Transverse colon (tissue), 4 donors: Measurements from ENCODE around the gene MOB3B. TPM values are rescaled to one million over a fixed set of nuclear protein-coding genes. Genes with fewer than 3 reads are reported as not detected.

Experiments used
- DNase-seq: peaks from one replicate; pipeline ENCODE4 v3.0.0-alpha.2; 2019
- H3K27ac ChIP-seq, 4 donors: fragments of 200-600 bp; sonication (generic); 2 replicates each; pipeline ENCODE4 v1.5.1; 2016 to 2018; ENCODE audit warnings: inconsistent platforms in 4 of 4
- H3K27me3 ChIP-seq: fragments of 200-600 bp; sonication (generic); 2 replicates; pipeline ENCODE4 v1.5.1; 2017; ENCODE audit warnings: inconsistent platforms
- H3K36me3 ChIP-seq, 4 donors: fragments of 200-600 bp; sonication (generic); 2 replicates each; pipeline ENCODE4 v1.5.1; 2017 to 2019; ENCODE audit warnings: inconsistent platforms in 4 of 4
- H3K4me1 ChIP-seq, 4 donors: fragments of 200-600 bp; sonication (generic); 2 replicates each; pipeline ENCODE4 v1.5.1; 2017 to 2020; ENCODE audit warnings: inconsistent platforms in 4 of 4
- H3K4me3 ChIP-seq, 4 donors: fragments of 200-600 bp; sonication (generic); 1 replicate in 1 of 4; 2 replicates in 3 of 4; pipeline versions ENCODE4 v1.5.1 to v1.6.1; 2017 to 2019; ENCODE audit warnings: inconsistent platforms in 4 of 4
- H3K9me3 ChIP-seq, 2 donors: fragments of 200-600 bp; sonication (generic); 2 replicates each; pipeline ENCODE4 v1.5.1; 2017 to 2019; ENCODE audit warnings: inconsistent platforms in 2 of 2
- EP300 ChIP-seq: sonication (generic); formaldehyde crosslinking; IDR thresholded peaks from one replicate; pipeline ENCODE4 v1.6.1; 2017; ENCODE audit warnings: antibody characterized with exemption, low read depth
- POLR2A ChIP-seq: fragments of 450-650 bp; IDR thresholded peaks from one replicate; pipeline ENCODE4 v1.6.1; 2016; ENCODE audit warnings: antibody characterized with exemption, mild to moderate bottlenecking, moderate library complexity
- POLR2AphosphoS5 ChIP-seq, 3 donors: sonication (generic); formaldehyde crosslinking; IDR thresholded peaks; one replicate each; pipeline ENCODE4 v1.6.1; 2016; ENCODE audit warnings: antibody characterized with exemption in 3 of 3
- WGBS, 2 donors: methylation state at CpG; one replicate each; pipeline ENCODE4 v1.1.5; 2018; ENCODE audit warnings: low coverage in 1 of 2; 5-methylcytosine and 5-hydroxymethylcytosine counted together
- in situ Hi-C, 4 donors: fragments of 200-750 bp; cut with MboI; loops; one replicate each; pipeline versions ENCODE4 v1.15.0 to v1.15.1; 2017; ENCODE audit warnings: low sequenced_read_pairs in 3 of 4, low pct_ligation_motif_present in 1 of 4, low pct_unique_long_range_greater_than_20kb in 1 of 4
- intact Hi-C: fragments of 100-400 bp; cut with DNase I; formaldehyde crosslinking; loops from one replicate; pipeline ENCODE4 v1.15.1; 2023; ENCODE audit warnings: low total_unique reads
- total RNA-seq, 4 donors: library from RNA; depleted of rRNA; stranded (reverse); fragments of >200 nt; gene quantifications; one replicate each; pipeline ENCODE4 v1.1.0, GENCODE V29; 2016
- TF ChIP-seq, protein P1 (sequence below), 5 experiments: fragments of 200-600 bp in 3 of 5; fragments of 450-650 bp in 2 of 5; sonication (generic) in 3 of 5; IDR thresholded peaks; 1 replicate in 2 of 5; 2 replicates in 3 of 5; pipeline ENCODE4 v1.5.1; 2016 to 2017; ENCODE audit warnings: antibody characterized with exemption in 5 of 5, inconsistent platforms in 3 of 5, mild to moderate bottlenecking in 2 of 5, moderate library complexity in 1 of 5

The MOB3B gene
- total RNA-seq, 4 donors from 2014 or later = 18.3 to 39.7 (median 29.1) TPM

DNA sequence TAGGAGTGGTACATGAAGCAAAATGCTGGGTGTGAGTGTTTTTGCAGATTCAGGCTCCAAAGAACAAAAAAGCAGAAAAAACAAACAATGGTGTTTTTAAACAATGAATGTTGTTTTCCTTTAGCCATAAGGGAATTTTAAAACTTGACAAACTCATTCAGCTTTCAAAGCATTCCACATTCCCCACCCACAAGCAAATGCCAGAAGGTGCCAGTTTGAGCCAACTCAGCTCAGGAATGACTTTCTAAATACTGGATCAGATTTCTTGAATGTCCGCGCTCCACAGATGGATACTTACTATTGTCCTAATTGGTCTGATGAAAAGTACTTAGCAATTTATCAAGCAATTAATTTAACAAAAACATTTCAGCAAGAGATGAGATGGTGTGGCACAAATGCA lies 12.9 kb upstream of the MOB3B start:
- intact Hi-C loops = loop anchor here (10.0 kb wide), 1 partner anchor 508 kb away; no protein-coding TSS in a partner anchor
- Histone ChIP-seq H3K4me3 (no peak overlapping the region), H3K27ac (no peak overlapping the region), H3K4me1 (peaks cover 12 to 37% (median 24%) of the 10 kb centered on the region in 4 donors), H3K27me3 (no peaks in the 10 kb centered on the region), H3K36me3 (peaks cover 0 to 14% (median 0%) of the 10 kb centered on the region in 4 donors), H3K9me3 (no peaks in the 10 kb centered on the region)
- in situ Hi-C loops = loop anchor here in 3 of 4 donors (10.0 to 25.0 kb wide), 3 partner anchors 208 to 505 kb away; partner anchors contain the start of gene TEK (in 1 of the 3)
- TF ChIP-seq, protein P1, sequence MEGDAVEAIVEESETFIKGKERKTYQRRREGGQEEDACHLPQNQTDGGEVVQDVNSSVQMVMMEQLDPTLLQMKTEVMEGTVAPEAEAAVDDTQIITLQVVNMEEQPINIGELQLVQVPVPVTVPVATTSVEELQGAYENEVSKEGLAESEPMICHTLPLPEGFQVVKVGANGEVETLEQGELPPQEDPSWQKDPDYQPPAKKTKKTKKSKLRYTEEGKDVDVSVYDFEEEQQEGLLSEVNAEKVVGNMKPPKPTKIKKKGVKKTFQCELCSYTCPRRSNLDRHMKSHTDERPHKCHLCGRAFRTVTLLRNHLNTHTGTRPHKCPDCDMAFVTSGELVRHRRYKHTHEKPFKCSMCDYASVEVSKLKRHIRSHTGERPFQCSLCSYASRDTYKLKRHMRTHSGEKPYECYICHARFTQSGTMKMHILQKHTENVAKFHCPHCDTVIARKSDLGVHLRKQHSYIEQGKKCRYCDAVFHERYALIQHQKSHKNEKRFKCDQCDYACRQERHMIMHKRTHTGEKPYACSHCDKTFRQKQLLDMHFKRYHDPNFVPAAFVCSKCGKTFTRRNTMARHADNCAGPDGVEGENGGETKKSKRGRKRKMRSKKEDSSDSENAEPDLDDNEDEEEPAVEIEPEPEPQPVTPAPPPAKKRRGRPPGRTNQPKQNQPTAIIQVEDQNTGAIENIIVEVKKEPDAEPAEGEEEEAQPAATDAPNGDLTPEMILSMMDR (IDR thresholded peaks at IDR 0.05) = no peak
- DNase-seq = no peak
- 93% methylated on average over 2 of the region's 2 CpGs for WGBS, 2 donors

DNA sequence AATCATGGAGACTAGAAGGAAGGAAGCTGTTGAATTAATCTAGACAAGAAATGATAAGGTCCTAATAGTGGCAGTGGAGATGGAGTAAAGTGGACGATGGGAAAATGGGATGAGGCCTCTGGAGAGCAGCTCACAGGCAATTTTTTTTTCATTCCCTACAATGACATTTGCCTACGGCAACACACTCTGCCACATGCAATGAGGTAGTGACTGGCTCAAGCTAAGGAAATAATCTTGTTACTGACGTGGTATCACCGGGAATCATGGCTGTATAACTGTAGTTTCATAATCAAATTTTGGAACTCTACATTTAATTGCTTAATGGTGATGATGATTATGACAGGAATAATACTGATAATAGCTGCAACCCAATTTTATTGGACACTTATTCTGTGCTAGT lies 12.1 kb upstream of the MOB3B start:
- Histone ChIP-seq H3K4me1 (peaks cover 12 to 44% (median 24%) of the 10 kb centered on the region in 4 donors), H3K36me3 (peaks cover 0 to 8% (median 0%) of the 10 kb centered on the region in 4 donors), H3K9me3 (no peaks in the 10 kb centered on the region), H3K4me3 (no peak overlapping the region), H3K27ac (no peak overlapping the region), H3K27me3 (no peaks in the 10 kb centered on the region)
- TF ChIP-seq EP300 (no peak), POLR2AphosphoS5 (IDR thresholded peaks at IDR 0.05) (no peak)
- TF ChIP-seq, protein P1 (IDR thresholded peaks at IDR 0.05) = no peak
- WGBS, 2 donors = 94% methylated on average over 2 to 4 of the region's 4 CpGs
- no peak for DNase-seq
- in situ Hi-C loops (loop anchor here in 3 of 4 donors (10.0 to 25.0 kb wide), 3 partner anchors 207 to 504 kb away; partner anchors contain the start of gene TEK (in 1 of the 3)), intact Hi-C loops (loop anchor here (10.0 kb wide), 1 partner anchor 507 kb away; no protein-coding TSS in a partner anchor)

DNA sequence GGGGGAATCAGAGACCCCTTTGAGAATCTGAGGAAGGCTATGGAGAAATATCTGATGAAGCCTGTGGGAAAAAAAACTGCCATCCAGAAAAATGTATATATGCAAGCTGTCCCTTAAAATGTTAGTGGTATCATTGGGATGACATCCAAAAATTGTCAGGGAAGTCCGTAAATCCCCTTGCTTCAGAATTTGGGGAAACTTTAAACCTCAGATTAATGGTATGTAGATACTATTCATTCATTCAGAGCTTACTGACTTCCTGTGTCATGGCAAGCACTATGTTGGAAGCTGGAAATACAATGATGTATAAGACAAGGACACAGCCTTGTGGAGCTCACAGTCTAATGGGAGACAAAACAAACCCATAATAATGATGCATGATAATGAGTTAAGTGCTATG lies 10.9 kb upstream of the MOB3B start:
- peaks cover 12 to 43% (median 27%) of the 10 kb centered on the region in 4 donors for H3K4me1 ChIP-seq
- in situ Hi-C loops = loop anchor here in 3 of 4 donors (10.0 to 25.0 kb wide), 3 partner anchors 206 to 503 kb away; partner anchors contain the start of gene TEK (in 1 of the 3)
- intact Hi-C loops = loop anchor here (10.0 kb wide), 1 partner anchor 506 kb away; no protein-coding TSS in a partner anchor

More for the DNA sequence above, 10.9 kb upstream of the MOB3B start:
- no peak overlapping the region for H3K4me3 ChIP-seq
- peaks cover 0 to 7% (median 0%) of the 10 kb centered on the region in 4 donors for H3K36me3 ChIP-seq
- H3K9me3 ChIP-seq = no peaks in the 10 kb centered on the region
- H3K27ac ChIP-seq = peak overlapping the region; percentile 81 to 87 (median 83)
- DNase-seq = no peak
- WGBS, 2 donors = 43 to 77% methylated on average over 1 of the region's 1 CpG
- no peaks in the 10 kb centered on the region for H3K27me3 ChIP-seq
- TF ChIP-seq POLR2AphosphoS5 (IDR thresholded peaks at IDR 0.05) (no peak), EP300 (no peak), POLR2A (no peak)
- TF ChIP-seq, protein P1 (IDR thresholded peaks at IDR 0.05) = no peak
